Left ventricle myocardium inferior (tissue), 1 donor: ENCODE results near the gene CYS1. TPM values are rescaled to one million over a fixed set of nuclear protein-coding genes. Genes with fewer than 3 reads are reported as not detected.
A peak's percentile ranks its signal among the peaks of the same experiment; 100 is the strongest.
"Not testable (repeated sequence)": the region's sequence is repeated elsewhere in the genome, so short reads cannot be mapped to it uniquely, and the experiment has no call there.

Source experiments
- DNase-seq: peaks from one replicate; pipeline ENCODE4 v3.0.0-alpha.2; 2020
- H3K27ac ChIP-seq: fragments of 200-600 bp; replicated peaks from 2 replicates; pipeline ENCODE4 v1.8.0; 2021
- H3K27me3 ChIP-seq: fragments of 200-600 bp; 2 replicates; pipeline ENCODE4 v1.8.0; 2021; ENCODE audit warnings: low read depth
- H3K36me3 ChIP-seq: fragments of 200-600 bp; 2 replicates; pipeline ENCODE4 v1.8.0; 2021
- H3K4me1 ChIP-seq: fragments of 200-600 bp; 2 replicates; pipeline ENCODE4 v1.8.0; 2021
- H3K4me3 ChIP-seq: fragments of 200-600 bp; 2 replicates; pipeline ENCODE4 v1.8.0; 2021; ENCODE audit warnings: mild to moderate bottlenecking, moderate library complexity
- H3K9me3 ChIP-seq: fragments of 200-600 bp; replicated peaks from 2 replicates; pipeline ENCODE4 v1.8.0; 2021
- CTCF ChIP-seq: fragments of 200-600 bp; IDR thresholded peaks from 2 replicates; pipeline ENCODE4 v1.8.0; 2021; ENCODE audit warnings: antibody characterized with exemption, mild to moderate bottlenecking, borderline replicate concordance
- intact Hi-C: fragments of 100-400 bp; cut with micrococcal nuclease; formaldehyde crosslinking; loops from one replicate; pipeline ENCODE4 v1.11.0; 2022
- total RNA-seq: library from RNA; stranded (reverse); fragmentation: NEBNext Ultra II Directional; extraction: Animal tissue kit (Norgen Biotek cat#: 25700); gene quantifications from one replicate; pipeline ENCODE4 v1.2.1, GENCODE V29; 2021
- donor health status: DM: no; HTN: yes; CAD: no; lungs with severe emphysema.

CYS1 gene
- total RNA-seq, 1 donor from 2014 or later: 3.3 TPM

DNA sequence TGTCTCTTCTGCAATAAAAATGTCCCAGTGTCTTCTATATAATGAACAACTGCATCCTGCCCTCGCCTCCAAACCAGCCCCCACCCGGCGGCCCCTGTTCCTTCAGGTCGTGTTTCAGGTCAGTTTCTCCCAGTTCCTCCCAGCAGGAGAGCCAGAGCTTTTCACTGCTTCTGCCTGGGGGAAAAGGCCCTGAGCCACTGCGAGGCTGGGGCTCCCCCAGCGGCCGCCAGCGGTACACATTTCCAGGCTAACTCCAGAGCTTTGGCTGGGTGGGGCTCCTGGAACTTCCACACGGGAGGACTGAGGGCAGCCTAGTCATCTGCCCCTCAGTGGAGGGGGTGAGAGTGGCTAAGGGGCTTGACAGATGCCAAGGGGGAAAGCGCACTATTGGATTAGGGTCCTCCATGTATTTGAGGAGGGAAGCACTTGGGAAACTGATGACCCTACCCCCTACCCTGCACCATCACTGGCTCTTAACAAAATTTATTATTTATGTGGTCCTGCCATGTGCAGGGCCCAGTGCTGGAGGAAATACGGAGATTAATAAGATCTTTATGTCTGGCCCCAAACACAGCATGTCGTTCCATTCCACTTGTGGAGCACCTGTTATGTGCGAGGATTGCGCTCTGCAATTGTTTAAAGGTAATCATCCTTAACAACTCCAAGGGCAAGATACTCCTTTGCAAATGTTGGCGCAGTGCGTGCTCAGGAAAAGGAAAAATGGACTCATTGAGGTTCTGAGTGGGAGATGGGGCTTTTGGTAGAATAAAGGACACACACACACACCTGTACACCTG is 17.3 kb upstream of the CYS1 start:
- Histone ChIP-seq H3K9me3 (no peaks in the 10 kb centered on the region), H3K36me3 (no peaks in the 10 kb centered on the region), H3K27me3 (peaks cover 22% of the 10 kb centered on the region), H3K27ac (no peak overlapping the region), H3K4me3 (no peak overlapping the region), H3K4me1 (peaks cover 17% of the 10 kb centered on the region)
- peak; percentile 68 for DNase-seq
- TF ChIP-seq CTCF: peak; percentile 96
- intact Hi-C loops: no loop called here

- H3K4me1 ChIP-seq: peaks cover 17% of the 10 kb centered on the region
- TF ChIP-seq CTCF: no peak
- DNase-seq: no peak
- no peak overlapping the region for H3K4me3 ChIP-seq
- no peaks in the 10 kb centered on the region for H3K9me3 ChIP-seq
- H3K36me3 ChIP-seq: no peaks in the 10 kb centered on the region
- H3K27ac ChIP-seq: no peak overlapping the region
- intact Hi-C loops: no loop called here
- H3K27me3 ChIP-seq: peaks cover 31% of the 10 kb centered on the region
Measured at GRCh38 chr2:10096641-10097040, 16.4 kb upstream of the CYS1 start.

DNA sequence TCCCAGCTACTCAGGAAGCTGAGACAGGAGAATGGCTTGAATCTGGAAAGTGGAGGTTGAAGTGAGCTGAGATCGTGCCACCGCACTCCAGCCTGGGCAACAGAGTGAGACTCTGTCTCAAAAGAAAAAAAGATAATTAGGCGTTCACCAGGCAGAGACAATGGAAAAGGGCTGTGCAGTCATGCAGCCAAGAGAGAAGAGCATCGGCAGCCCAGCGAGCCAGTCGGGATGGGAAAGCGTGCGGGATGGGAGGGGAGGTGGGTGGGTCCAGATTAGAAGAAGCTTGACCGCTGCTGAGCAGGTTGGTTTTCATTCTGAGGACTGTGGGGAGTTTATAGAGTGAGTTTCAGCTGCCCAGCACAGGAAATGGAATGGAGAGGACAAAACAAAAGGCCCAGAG is 15.0 kb upstream of the CYS1 start:
- peaks cover 46% of the 10 kb centered on the region for H3K27me3 ChIP-seq
- intact Hi-C loops: no loop called here

DNA sequence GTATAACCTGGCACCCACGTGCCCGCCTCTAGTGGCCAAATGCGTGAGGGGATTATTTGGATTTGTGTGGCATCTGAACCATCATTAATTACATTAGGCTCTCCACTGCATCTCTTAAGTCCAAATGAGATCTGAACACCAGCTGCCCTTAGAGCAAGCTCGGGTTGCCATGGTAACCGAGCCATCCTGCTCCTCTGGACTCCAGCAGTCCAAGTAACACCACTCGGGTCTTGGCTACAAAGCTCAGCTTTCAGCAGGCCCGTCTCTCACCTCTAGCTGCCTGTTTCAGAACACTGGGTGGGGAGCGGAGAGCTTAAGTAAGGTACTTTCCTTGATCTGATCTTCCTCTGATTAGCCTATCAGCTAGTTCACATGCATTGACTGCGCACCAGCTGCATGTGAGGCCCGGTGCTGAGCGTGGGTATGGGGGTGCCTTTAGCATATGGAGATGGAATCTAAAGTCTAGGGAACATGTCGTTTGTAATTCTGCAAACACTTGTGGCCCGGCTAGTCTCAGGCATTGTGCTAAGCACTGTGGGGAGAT is 14.1 kb upstream of the CYS1 start:
- no peak for DNase-seq
- Histone ChIP-seq H3K9me3 (no peaks in the 10 kb centered on the region), H3K27me3 (peaks cover 54% of the 10 kb centered on the region), H3K36me3 (no peaks in the 10 kb centered on the region), H3K4me1 (peaks cover 11% of the 10 kb centered on the region), H3K27ac (no peak overlapping the region), H3K4me3 (no peak overlapping the region)
- intact Hi-C loops: no loop called here
- TF ChIP-seq CTCF: no peak

More for the DNA sequence above, 15.0 kb upstream of the CYS1 start:
- Histone ChIP-seq H3K4me3 (no peak overlapping the region), H3K4me1 (peaks cover 11% of the 10 kb centered on the region), H3K36me3 (no peaks in the 10 kb centered on the region), H3K27ac (no peak overlapping the region), H3K9me3 (no peaks in the 10 kb centered on the region)
- no peak for DNase-seq
- no peak for TF ChIP-seq CTCF

DNA sequence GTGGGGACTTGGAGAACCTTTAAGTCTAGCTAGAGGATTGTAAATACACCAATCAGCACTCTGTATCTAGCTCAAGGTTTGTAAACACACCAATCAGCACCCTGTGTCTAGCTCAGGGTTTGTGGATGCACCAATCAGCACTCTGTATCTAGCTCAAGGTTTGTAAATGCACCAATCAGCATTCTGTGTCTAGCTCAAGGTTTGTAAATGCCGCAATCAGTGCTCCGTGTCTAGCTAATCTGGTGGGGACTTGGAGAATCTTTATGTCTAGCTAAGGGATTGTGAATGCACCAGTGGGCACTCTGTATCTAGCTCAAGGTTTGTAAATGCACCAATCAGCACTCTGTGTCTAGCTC is 11.7 kb upstream of the CYS1 start:
- intact Hi-C loops, H3K36me3 ChIP-seq, H3K27ac ChIP-seq, H3K4me1 ChIP-seq, DNase-seq, H3K9me3 ChIP-seq: not testable (repeated sequence)
- H3K4me3 ChIP-seq: peak overlapping the region; percentile 55
- H3K27me3 ChIP-seq: peaks cover 72% of the 10 kb centered on the region

GRCh38 chr2:10091182-10091888 is 11.1 kb upstream of the CYS1 start:
- peaks cover 72% of the 10 kb centered on the region for H3K27me3 ChIP-seq
- TF ChIP-seq CTCF: no peak
- no peaks in the 10 kb centered on the region for H3K9me3 ChIP-seq
- H3K27ac ChIP-seq: no peak overlapping the region
- H3K36me3 ChIP-seq: no peaks in the 10 kb centered on the region
- H3K4me3 ChIP-seq: peak overlapping the region; percentile 55
- intact Hi-C loops: no loop called here
- H3K4me1 ChIP-seq: peaks cover 4% of the 10 kb centered on the region
- no peak for DNase-seq
